GM23248 (cell line): Measurements from ENCODE around the gene TGM1.

ENCODE experiments used
- EZH2 ChIP-seq: fragments of 200-600 bp; sonication (generic); IDR thresholded peaks from 2 replicates; pipeline ENCODE4 v1.6.1; 2018; ENCODE audit warnings: antibody characterized with exemption, mild to moderate bottlenecking; ENCODE audit not compliant: insufficient read depth, poor library complexity, severe bottlenecking
- EZH2phosphoT487 ChIP-seq: fragments of 200-600 bp; sonication (generic); IDR thresholded peaks from 2 replicates; pipeline ENCODE4 v1.6.1; 2018; ENCODE audit warnings: antibody characterized with exemption, moderate library complexity, mild to moderate bottlenecking, low read depth; ENCODE audit not compliant: insufficient read depth

DNA sequence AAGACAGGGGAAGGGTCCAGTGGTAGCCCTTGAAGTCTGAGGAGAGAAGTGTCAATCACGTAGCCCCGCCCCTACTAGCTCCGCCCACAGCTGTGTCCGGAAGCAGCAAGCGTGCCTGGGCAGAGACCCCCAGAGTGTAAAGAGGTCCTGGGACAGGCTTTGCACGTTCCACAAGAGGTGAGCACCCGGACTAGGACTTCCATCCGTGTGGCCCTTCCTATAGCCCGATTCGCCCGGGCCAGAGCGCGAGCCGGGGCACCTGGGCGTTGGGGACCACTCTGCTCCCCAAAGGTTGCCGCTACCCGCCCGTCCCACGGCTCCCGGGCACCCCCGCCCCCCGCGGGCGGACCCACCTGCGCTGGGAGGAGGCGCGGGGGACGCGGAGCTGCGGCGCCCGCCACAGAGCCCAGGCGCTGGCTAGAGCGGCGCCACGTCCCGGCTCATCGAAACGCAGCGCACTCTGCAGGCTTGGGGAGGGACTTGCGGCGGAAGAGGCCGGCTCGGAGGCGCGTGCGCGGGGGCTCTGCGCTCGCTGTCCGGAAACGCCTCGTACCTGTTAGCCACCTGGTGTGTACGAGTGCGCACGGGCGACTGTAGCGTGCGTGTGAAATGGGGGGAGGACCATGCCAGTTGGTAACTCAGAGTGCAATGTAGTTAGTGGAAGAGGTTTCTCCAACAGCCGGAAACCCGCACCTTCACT, 8.3 kb upstream of the TGM1 start, which contains the start of gene RABGGTA:
- TF ChIP-seq EZH2: no peak
- TF ChIP-seq EZH2phosphoT487: no peak
